ENCODE measurements around the gene INHA. TPM values are rescaled to one million over a fixed set of nuclear protein-coding genes. Genes with fewer than 3 reads are reported as not detected.
A peak's percentile ranks its signal among the peaks of the same experiment; 100 is the strongest.

Gene INHA
- total and polyA plus RNA-seq, 5 donors from 2014 or later = not detected

DNA sequence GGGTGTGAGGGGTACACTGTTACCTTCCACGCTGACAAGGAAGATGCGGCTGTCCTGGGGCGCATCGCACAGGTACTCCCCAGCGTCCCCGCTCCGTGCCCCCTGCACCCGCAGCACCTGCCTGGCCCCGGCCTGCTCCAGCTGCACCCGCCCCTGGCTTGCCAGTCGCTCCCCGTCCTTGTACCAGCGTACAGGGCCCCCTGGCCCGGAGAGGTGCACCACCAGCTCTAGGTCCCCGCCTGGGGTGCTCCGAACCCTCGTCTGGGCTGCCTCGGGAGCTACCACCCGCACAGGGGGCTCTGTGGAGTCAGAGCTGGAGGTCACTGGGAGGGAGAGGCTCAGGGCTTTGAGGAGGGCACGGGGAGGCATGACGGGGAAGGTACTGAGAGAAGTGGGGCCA is 14.8 kb upstream of the INHA start:
- Mint-ChIP-seq H3K27me3 (peaks cover 19% of the 10 kb centered on the region), H3K4me1 (peaks cover 0 to 10% (median 0%) of the 10 kb centered on the region in 4 donors), H3K36me3 (no peaks in the 10 kb centered on the region), H3K27ac (no peak overlapping the region), H3K9me3 (no peaks in the 10 kb centered on the region), H3K4me3 (no peak overlapping the region)
- ATAC-seq (ENCODE audit: low read depth in 2 of 2) = no peak
- H3K4me1 ChIP-seq (ENCODE audit: control insufficient read depth, insufficient read depth, low read length, poor library complexity, severe bottlenecking) = peaks cover 7% of the 10 kb centered on the region
- no peaks in the 10 kb centered on the region for H3K9me3 ChIP-seq (ENCODE audit: control insufficient read depth in 2 of 2, low read length in 2 of 2)
- no peaks in the 10 kb centered on the region for H3K36me3 ChIP-seq (ENCODE audit: control insufficient read depth, insufficient read depth, low read length)
- DNase-seq = no peak
- no peak overlapping the region for H3K4me3 ChIP-seq (ENCODE audit: low read depth, low read length)
- peaks cover 9% of the 10 kb centered on the region for H3K27me3 ChIP-seq (ENCODE audit: control insufficient read depth, insufficient read depth, low read length)
- H3K27ac ChIP-seq (ENCODE audit: insufficient read depth, low read length, poor library complexity, severe bottlenecking) = no peak overlapping the region

DNA sequence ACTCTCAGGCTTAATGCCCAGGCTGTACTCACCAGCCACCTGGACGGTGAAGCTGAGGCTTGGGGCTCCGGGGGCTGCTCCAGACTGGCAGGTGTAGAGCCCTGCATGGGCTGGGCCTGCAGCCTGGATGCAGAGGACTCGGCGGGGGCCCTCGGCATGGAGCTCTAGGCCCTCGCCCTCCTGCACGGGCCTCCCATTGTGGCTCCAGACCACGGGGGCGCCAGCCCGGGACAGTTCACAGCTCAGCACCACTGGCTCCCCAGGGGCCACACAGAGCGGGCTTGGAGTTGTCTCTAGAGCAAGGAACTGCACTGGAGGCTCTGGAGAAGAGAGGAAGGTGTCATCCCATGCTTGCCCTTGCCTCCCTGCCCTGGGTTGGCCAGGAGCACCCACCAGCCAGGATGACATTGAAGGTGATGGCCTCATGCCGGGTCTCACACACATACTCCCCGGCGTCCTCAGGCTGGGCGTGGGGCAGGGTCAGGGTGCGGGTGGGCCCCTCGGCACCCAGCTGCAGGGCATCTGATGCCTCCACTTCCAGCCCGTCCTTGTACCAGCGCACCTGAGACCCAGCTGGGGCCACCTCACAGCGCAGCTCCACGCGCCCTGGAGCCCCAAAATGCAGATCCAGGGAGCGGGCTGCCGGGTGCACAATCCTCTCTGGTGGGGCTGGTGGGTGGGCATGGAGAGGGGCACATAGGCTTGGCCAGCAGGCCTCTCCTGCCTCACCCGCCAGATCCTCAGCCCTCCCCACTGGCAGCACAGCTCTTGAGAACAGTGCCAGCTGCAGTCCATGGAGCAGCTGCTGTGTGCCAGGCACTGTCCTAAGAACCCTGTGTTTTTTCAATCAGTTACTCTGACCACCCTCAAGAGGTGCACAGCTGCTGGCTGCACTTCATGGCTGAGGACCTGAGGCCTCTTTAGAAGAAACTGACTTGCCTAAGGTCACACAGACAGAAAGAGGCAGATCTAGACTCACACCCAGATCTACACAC is 14.0 kb upstream of the INHA start:
- H3K27ac ChIP-seq (ENCODE audit: insufficient read depth, low read length, poor library complexity, severe bottlenecking) = no peak overlapping the region
- Mint-ChIP-seq H3K9me3 (no peaks in the 10 kb centered on the region), H3K4me1 (peaks cover 0 to 9% (median 0%) of the 10 kb centered on the region in 4 donors), H3K27me3 (peaks cover 16% of the 10 kb centered on the region), H3K4me3 (no peak overlapping the region), H3K36me3 (no peaks in the 10 kb centered on the region), H3K27ac (no peak overlapping the region)
- H3K9me3 ChIP-seq (ENCODE audit: control insufficient read depth in 2 of 2, low read length in 2 of 2) = no peaks in the 10 kb centered on the region
- DNase-seq (no peak), ATAC-seq (ENCODE audit: low read depth in 2 of 2) (no peak)
- no peak overlapping the region for H3K4me3 ChIP-seq (ENCODE audit: low read depth, low read length)
- no peaks in the 10 kb centered on the region for H3K36me3 ChIP-seq (ENCODE audit: control insufficient read depth, insufficient read depth, low read length)
- peaks cover 7% of the 10 kb centered on the region for H3K27me3 ChIP-seq (ENCODE audit: control insufficient read depth, insufficient read depth, low read length)
- no peaks in the 10 kb centered on the region for H3K4me1 ChIP-seq (ENCODE audit: control insufficient read depth, insufficient read depth, low read length, poor library complexity, severe bottlenecking)

DNA sequence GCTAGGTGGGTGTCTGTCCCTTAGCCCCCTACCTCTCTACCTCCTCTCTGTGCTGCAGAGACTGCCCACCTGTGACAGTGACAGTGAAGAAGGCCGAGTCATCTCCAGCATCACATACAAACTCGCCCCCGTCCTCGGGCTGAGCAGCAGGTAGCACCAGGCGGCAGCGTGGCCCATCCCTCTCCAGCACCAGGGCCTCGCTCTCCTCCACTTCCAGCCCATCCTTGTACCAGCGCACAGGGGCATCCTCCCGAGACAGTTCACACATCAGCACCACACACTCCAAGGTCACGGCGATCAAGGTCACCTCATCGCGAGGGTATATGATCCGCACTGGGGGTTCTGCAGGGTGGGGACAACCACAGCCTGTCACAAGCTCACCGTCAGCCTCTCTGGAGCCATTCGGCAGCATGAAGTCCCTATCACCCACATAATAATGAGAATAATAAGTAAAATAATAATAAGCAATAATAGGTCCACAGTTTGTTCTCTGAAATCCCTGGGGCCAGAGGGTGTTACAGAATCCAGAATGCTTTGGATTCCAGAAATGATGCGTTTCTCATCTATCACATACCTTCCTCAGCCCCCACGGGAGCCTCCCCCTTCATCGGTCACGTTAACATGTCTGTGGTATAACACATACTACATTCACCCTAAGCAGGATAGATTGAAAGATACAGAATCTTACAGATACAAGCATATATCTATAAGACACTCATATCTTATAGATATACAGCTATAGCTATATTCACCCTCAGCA is 12.8 kb upstream of the INHA start:
- H3K36me3 ChIP-seq (ENCODE audit: control insufficient read depth, insufficient read depth, low read length) = no peaks in the 10 kb centered on the region
- H3K27me3 ChIP-seq (ENCODE audit: control insufficient read depth, insufficient read depth, low read length) = no peaks in the 10 kb centered on the region
- no peak overlapping the region for H3K4me3 ChIP-seq (ENCODE audit: low read depth, low read length)
- H3K4me1 Mint-ChIP-seq = no peaks in the 10 kb centered on the region
- peaks cover 11% of the 10 kb centered on the region for H3K27me3 Mint-ChIP-seq
- no peaks in the 10 kb centered on the region for H3K9me3 ChIP-seq (ENCODE audit: control insufficient read depth in 2 of 2, low read length in 2 of 2)
- H3K27ac Mint-ChIP-seq = no peak overlapping the region
- no peak for ATAC-seq (ENCODE audit: low read depth in 2 of 2)
- H3K4me1 ChIP-seq (ENCODE audit: control insufficient read depth, insufficient read depth, low read length, poor library complexity, severe bottlenecking) = no peaks in the 10 kb centered on the region
- H3K27ac ChIP-seq (ENCODE audit: insufficient read depth, low read length, poor library complexity, severe bottlenecking) = no peak overlapping the region
- no peak overlapping the region for H3K4me3 Mint-ChIP-seq
- DNase-seq = no peak
- no peaks in the 10 kb centered on the region for H3K36me3 Mint-ChIP-seq
- no peaks in the 10 kb centered on the region for H3K9me3 Mint-ChIP-seq

DNA sequence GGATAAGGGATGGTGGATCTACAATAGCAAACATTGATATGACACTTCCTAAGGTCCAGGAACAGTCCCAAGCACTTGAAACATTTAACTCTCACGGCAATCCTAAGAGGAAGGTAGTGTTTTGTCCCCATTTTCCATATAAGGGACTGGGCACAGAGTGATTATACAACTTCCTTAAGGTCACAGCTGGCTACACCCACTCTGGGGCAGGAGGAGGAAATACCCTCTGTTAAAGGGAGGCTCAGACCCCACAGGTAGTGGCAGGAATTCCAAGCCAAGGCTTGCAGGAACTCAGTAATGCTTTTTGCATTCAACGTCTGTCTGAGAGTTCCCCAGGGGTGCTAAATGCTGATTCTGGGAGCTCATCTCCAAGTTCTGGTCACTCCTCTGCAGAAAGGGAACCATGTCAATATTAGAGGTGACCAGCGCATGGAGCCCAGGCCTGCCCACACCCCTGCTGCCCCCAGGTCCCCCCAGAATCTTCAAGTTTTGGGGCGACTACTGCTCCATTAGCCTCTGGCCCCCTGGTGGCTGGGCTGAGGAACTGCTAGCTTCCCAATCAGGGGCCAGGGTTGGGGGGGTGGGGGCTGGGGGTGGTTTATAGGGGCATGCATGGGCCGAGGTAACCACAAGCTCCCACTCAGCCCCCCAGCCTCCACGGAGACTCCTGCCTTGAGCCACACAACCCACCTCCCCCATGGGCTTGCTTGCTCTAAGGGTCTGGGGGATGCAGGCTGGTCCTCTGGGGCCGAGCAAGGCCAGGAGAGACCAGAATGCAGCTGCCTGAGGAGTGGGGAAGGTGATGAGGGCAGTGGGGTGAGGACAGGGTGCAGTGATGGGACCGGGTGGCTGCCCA is 11.8 kb upstream of the INHA start:
- Histone ChIP-seq H3K4me1 (ENCODE audit: control insufficient read depth, insufficient read depth, low read length, poor library complexity, severe bottlenecking) (no peaks in the 10 kb centered on the region), H3K27me3 (ENCODE audit: control insufficient read depth, insufficient read depth, low read length) (no peaks in the 10 kb centered on the region), H3K4me3 (ENCODE audit: low read depth, low read length) (no peak overlapping the region), H3K27ac (ENCODE audit: insufficient read depth, low read length, poor library complexity, severe bottlenecking) (no peak overlapping the region), H3K36me3 (ENCODE audit: control insufficient read depth, insufficient read depth, low read length) (no peaks in the 10 kb centered on the region), H3K9me3 (ENCODE audit: control insufficient read depth in 2 of 2, low read length in 2 of 2) (no peaks in the 10 kb centered on the region)
- Mint-ChIP-seq H3K27me3 (peaks cover 10% of the 10 kb centered on the region), H3K36me3 (no peaks in the 10 kb centered on the region), H3K9me3 (no peaks in the 10 kb centered on the region), H3K4me1 (no peaks in the 10 kb centered on the region), H3K27ac (no peak overlapping the region), H3K4me3 (peak overlapping the region in 1 of 4 donors; percentile 51)
- DNase-seq = peak in 1 of 3 donors; percentile 20
- no peak for ATAC-seq (ENCODE audit: low read depth in 2 of 2)

DNA sequence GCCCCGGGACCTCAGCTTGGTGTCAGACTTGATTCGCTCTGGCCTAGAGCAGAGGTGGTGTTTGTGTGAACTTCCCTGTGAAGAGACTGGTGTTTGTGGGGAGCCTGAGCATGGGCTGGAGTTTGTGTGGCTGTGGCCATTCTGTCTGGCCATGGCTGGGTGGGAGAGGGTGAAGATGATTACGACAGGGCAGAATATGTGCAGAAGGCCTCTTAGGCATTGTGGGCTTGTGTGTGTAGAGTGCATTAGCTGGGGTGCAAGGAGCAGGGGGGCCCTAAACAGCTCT is 11.3 kb upstream of the INHA start:
- DNase-seq (no peak), ATAC-seq (ENCODE audit: low read depth in 2 of 2) (no peak)
- no peaks in the 10 kb centered on the region for H3K36me3 ChIP-seq (ENCODE audit: control insufficient read depth, insufficient read depth, low read length)
- H3K9me3 ChIP-seq (ENCODE audit: control insufficient read depth in 2 of 2, low read length in 2 of 2) = no peaks in the 10 kb centered on the region
- no peaks in the 10 kb centered on the region for H3K27me3 ChIP-seq (ENCODE audit: control insufficient read depth, insufficient read depth, low read length)
- H3K27ac ChIP-seq (ENCODE audit: insufficient read depth, low read length, poor library complexity, severe bottlenecking) = no peak overlapping the region
- peak overlapping the region in 1 of 4 donors; percentile 51 for H3K4me3 Mint-ChIP-seq
- H3K4me1 Mint-ChIP-seq = no peaks in the 10 kb centered on the region
- peaks cover 5% of the 10 kb centered on the region for H3K27me3 Mint-ChIP-seq
- no peaks in the 10 kb centered on the region for H3K4me1 ChIP-seq (ENCODE audit: control insufficient read depth, insufficient read depth, low read length, poor library complexity, severe bottlenecking)
- H3K36me3 Mint-ChIP-seq = no peaks in the 10 kb centered on the region
- no peak overlapping the region for H3K4me3 ChIP-seq (ENCODE audit: low read depth, low read length)
- no peaks in the 10 kb centered on the region for H3K9me3 Mint-ChIP-seq
- no peak overlapping the region for H3K27ac Mint-ChIP-seq

DNA sequence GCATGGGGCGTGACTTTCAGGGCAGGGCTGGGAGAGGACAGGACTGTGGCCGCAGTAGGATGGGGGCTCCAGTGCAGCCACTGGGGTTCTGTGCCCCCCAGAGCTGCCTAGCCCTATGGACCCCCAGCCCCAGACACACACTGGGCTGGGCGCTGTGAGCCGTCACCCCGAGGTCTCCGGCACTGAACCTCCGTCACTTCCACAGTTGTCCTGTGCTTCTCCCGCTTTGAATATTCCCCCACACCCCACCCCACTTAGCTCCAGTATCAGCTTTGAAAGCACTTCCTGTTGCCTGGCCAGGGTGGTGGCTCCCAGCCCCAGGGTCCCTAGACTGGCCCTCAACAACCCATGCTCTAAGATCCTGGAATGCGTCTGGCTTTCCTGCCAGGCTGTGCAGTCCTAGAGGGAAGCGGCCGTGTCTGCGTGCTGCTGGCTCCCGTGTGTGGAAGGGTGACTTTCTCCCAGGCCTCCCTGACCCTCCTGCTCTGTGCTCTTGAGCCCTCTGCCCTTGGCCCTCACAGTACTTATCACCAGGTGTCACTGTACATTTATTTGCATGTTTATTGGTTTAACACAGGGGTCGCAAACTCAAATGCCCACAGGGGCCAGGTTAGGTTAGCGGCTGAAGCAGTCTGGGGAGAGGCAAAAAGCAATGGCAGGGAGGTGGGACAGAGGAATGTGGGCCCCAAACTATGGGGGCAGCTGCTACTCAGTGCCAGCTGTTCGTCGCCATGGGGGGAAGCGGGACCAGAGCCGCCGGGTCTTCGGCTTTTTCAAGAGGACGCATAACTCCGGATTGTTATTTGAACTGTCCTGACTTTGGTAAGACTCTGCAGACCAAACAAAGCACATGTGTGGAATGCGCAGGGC is 10.7 kb upstream of the INHA start:
- H3K4me1 Mint-ChIP-seq = no peaks in the 10 kb centered on the region
- no peak for DNase-seq
- peaks cover 5% of the 10 kb centered on the region for H3K27me3 Mint-ChIP-seq
- no peaks in the 10 kb centered on the region for H3K36me3 Mint-ChIP-seq
- Histone ChIP-seq H3K4me3 (ENCODE audit: low read depth, low read length) (no peak overlapping the region), H3K27me3 (ENCODE audit: control insufficient read depth, insufficient read depth, low read length) (no peaks in the 10 kb centered on the region), H3K36me3 (ENCODE audit: control insufficient read depth, insufficient read depth, low read length) (no peaks in the 10 kb centered on the region), H3K27ac (ENCODE audit: insufficient read depth, low read length, poor library complexity, severe bottlenecking) (no peak overlapping the region), H3K9me3 (ENCODE audit: control insufficient read depth in 2 of 2, low read length in 2 of 2) (no peaks in the 10 kb centered on the region), H3K4me1 (ENCODE audit: control insufficient read depth, insufficient read depth, low read length, poor library complexity, severe bottlenecking) (no peaks in the 10 kb centered on the region)
- H3K4me3 Mint-ChIP-seq = peak overlapping the region in 1 of 4 donors; percentile 10
- ATAC-seq (ENCODE audit: low read depth in 2 of 2) = no peak
- no peaks in the 10 kb centered on the region for H3K9me3 Mint-ChIP-seq
- H3K27ac Mint-ChIP-seq = no peak overlapping the region
